ENCODE results near the gene TMEM81.

DNA sequence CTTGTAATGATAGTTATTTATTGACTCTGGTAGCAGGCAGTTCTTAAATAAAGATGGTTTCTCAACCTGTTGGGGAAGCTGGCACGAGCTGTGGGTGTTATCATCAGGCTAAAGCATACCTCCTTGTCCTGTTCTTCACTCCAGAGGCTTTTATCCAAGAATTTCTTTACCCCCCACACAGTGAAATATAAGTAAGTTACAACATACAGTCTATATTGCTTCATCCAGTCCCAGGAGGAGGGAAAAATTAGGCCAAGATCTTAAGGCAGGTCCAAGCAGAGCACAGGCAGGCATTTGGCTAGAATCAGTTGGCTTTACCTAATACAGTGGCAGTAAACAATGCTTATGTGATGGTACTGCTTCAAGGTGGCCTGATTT, 6.3 kb downstream of the TMEM81 start:
- TF ChIP-seq CTCF (conservative IDR thresholded peaks at IDR 0.05) (no peak), ZFX (IDR thresholded peaks at IDR 0.05) (no peak)
